NT2/D1 (cell line): ENCODE data around the gene KIR2DL4.
"Not testable (repeated sequence)": the region's sequence is repeated elsewhere in the genome, so short reads cannot be mapped to it uniquely, and the experiment has no call there.

Source experiments
- YY1 ChIP-seq: IDR thresholded peaks from 2 replicates; pipeline ENCODE4 v1.6.1; 2011; ENCODE audit not compliant: insufficient read length, insufficient read depth
- ZNF274 ChIP-seq: IDR thresholded peaks from 2 replicates; pipeline ENCODE4 v1.6.1; 2011; ENCODE audit warnings: mild to moderate bottlenecking, low read depth, low read length

GRCh38 chr19:54775095-54775815, 28.2 kb upstream of the KIR2DL4 start:
- not testable (repeated sequence) for TF ChIP-seq ZNF274, YY1
